Left kidney (tissue), 2 donors: ENCODE measurements around the gene CLMN. TPM values are rescaled to one million over a fixed set of nuclear protein-coding genes. Genes with fewer than 3 reads are reported as not detected.

Experiments used
- DNase-seq: peaks from one replicate; pipeline ENCODE4 v3.0.0-alpha.2; 2013
- polyA plus RNA-seq: library from polyadenylated mRNA; unstranded; fragments of 120-200 nt; gene quantifications from one replicate; pipeline ENCODE4 v1.2.1, GENCODE V29; 2013; ENCODE audit not compliant: insufficient read length

Gene CLMN
- polyA plus RNA-seq, 1 donor, result 32.8 TPM

GRCh38 chr14:95242870-95243269 lies 76.8 kb downstream of the CLMN start:
- no peak for DNase-seq

GRCh38 chr14:95240859-95241813 lies 78.6 kb downstream of the CLMN start:
- no peak for DNase-seq

GRCh38 chr14:95238487-95239298 lies 81.0 kb downstream of the CLMN start:
- DNase-seq, result peak; percentile 59

GRCh38 chr14:95237958-95238340 lies 81.8 kb downstream of the CLMN start:
- no peak for DNase-seq

- no peak for DNase-seq
Measured at GRCh38 chr14:95237121-95237957, 82.4 kb downstream of the CLMN start.

- DNase-seq, result no peak
Measured at GRCh38 chr14:95236221-95236620, 83.5 kb downstream of the CLMN start.

GRCh38 chr14:95235767-95236166 lies 83.9 kb downstream of the CLMN start:
- DNase-seq, result no peak

- no peak for DNase-seq
Measured at GRCh38 chr14:95235351-95235750, 84.4 kb downstream of the CLMN start.

GRCh38 chr14:95234426-95234825 lies 85.3 kb downstream of the CLMN start:
- no peak for DNase-seq

- DNase-seq, result no peak
Measured at GRCh38 chr14:95233702-95234241, 85.9 kb downstream of the CLMN start.

- no peak for DNase-seq
Measured at GRCh38 chr14:95232894-95233584, 86.7 kb downstream of the CLMN start.

- no peak for DNase-seq
Measured at GRCh38 chr14:95231966-95232633, 87.6 kb downstream of the CLMN start.

- no peak for DNase-seq
Measured at GRCh38 chr14:95229749-95230148, 90.0 kb downstream of the CLMN start.

- DNase-seq, result no peak
Measured at GRCh38 chr14:95228240-95228639, 91.5 kb downstream of the CLMN start.

GRCh38 chr14:95227279-95227860 lies 92.3 kb downstream of the CLMN start:
- DNase-seq, result peak; percentile 63

GRCh38 chr14:95226801-95227200 lies 92.9 kb downstream of the CLMN start:
- peak; percentile 78 for DNase-seq

GRCh38 chr14:95225251-95225887 lies 94.3 kb downstream of the CLMN start:
- DNase-seq, result no peak

- no peak for DNase-seq
Measured at GRCh38 chr14:95222870-95223398, 96.8 kb downstream of the CLMN start.

GRCh38 chr14:95222151-95222631 lies 97.5 kb downstream of the CLMN start:
- DNase-seq, result no peak
